Adipocyte (in vitro differentiated cells): ENCODE results near the gene EXOSC7.

ENCODE experiments used
- DNase-seq: peaks from one replicate; pipeline ENCODE4 v3.0.0-alpha.2; 2015; ENCODE audit warnings: low read depth
- H3K27me3 ChIP-seq: replicated peaks from 2 replicates; pipeline ENCODE4 v1.7.0; 2013; ENCODE audit warnings: mild to moderate bottlenecking, low read length, moderate library complexity; ENCODE audit not compliant: control insufficient read depth, insufficient read depth
- H3K36me3 ChIP-seq: 2 replicates; pipeline ENCODE4 v1.7.0; 2013; ENCODE audit warnings: low read length, mild to moderate bottlenecking, moderate library complexity; ENCODE audit not compliant: control insufficient read depth, insufficient read depth, severe bottlenecking
- H3K4me1 ChIP-seq: 2 replicates; pipeline ENCODE4 v1.7.0; 2013; ENCODE audit warnings: mild to moderate bottlenecking, low read length, moderate library complexity; ENCODE audit not compliant: control insufficient read depth, insufficient read depth
- H3K4me3 ChIP-seq: 2 replicates; pipeline ENCODE4 v1.7.0; 2013; ENCODE audit warnings: mild to moderate bottlenecking, low read length, moderate library complexity
- H3K9ac ChIP-seq: 2 replicates; pipeline ENCODE4 v1.7.0; 2013; ENCODE audit warnings: mild to moderate bottlenecking, low read length, moderate library complexity
- H3K9me3 ChIP-seq: 2 replicates; pipeline ENCODE4 v1.7.0; 2013; ENCODE audit warnings: mild to moderate bottlenecking, low read length, moderate library complexity; ENCODE audit not compliant: control insufficient read depth

EXOSC7 gene

DNA sequence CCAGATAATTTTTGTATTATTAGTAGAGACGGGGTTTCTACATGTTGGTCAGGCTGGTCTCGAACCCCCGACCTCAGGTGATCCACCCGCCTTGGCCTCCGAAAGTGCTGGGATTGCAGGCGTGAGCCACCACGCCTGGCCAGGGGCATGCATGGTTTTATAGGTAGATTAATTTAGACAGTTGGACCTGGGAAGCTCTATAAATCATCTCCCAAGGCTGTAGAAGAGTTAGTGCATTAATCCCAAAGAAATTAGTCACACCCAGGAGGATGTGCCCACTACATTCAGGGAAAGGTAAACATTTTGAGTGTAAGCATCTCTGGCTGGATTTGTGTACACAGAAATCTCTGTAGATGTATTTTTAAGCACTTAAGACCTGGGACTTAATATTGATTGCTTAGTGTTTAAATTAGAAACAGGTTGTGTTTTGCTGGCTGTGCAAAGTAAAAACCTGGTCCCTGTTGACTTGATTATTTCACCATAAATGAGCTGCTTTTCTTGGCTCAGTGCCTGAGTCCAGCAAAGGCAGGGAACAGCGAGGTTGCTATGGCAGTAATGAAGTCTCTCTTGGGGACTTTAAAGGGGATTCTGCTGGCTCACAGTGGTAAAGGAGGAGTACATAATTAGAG is 19.2 kb downstream of the EXOSC7 start:
- H3K4me1 ChIP-seq = peaks cover 51% of the 10 kb centered on the region

DNA sequence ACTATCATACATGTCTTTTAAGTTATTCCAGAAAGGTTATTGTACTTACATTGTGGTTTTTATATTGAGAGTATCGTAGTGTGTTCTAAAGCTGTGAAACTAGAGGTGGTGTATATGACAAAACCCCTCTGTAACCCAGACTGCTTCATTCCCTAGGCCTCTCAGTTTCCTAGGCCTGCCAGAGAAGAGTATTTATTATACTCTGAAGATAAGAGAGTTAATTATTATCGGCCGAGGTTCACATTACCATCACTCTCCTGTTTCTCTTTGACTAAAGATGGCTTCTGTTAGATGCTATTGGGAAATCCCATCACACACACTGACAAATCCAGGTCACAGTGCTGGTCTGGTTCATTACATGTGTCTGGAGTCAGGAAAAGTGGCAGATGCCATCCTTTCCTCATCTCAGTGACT is 20.5 kb downstream of the EXOSC7 start:
- H3K9me3 ChIP-seq = no peaks in the 10 kb centered on the region
- H3K4me1 ChIP-seq = peaks cover 47% of the 10 kb centered on the region
- H3K36me3 ChIP-seq = peaks cover 53% of the 10 kb centered on the region
- H3K27me3 ChIP-seq = no peaks in the 10 kb centered on the region
- DNase-seq = no peak
- peak overlapping the region; percentile 63 for H3K9ac ChIP-seq
- no peak overlapping the region for H3K4me3 ChIP-seq

More for the DNA sequence above, 19.2 kb downstream of the EXOSC7 start:
- Histone ChIP-seq H3K36me3 (peaks cover 55% of the 10 kb centered on the region), H3K9me3 (no peaks in the 10 kb centered on the region), H3K9ac (peak overlapping the region; percentile 63), H3K4me3 (peak overlapping the region; percentile 37), H3K27me3 (no peaks in the 10 kb centered on the region)
- DNase-seq = peak; percentile 93

DNA sequence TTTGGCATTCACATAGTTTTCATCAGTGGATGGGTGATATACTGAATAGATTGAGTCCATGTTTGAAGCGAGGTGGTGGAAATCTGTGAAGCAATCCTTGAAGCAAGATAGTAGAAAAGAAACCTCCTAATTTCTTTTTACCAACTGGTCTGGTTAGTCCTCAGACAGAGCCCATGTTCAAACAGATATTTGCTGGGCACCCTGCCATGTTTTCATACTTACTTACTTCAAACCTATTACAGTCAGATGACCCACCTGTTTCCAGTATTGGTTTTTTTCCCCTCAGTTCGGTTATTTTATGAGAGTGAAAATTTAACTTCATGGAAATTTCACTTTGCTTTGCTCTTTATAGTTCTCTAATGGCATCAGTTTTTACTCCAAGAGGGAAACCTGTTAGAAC is 23.7 kb downstream of the EXOSC7 start:
- DNase-seq = no peak
- Histone ChIP-seq H3K9ac (no peak overlapping the region), H3K36me3 (peaks cover 75% of the 10 kb centered on the region), H3K27me3 (no peaks in the 10 kb centered on the region), H3K4me1 (peaks cover 41% of the 10 kb centered on the region), H3K9me3 (no peaks in the 10 kb centered on the region), H3K4me3 (no peak overlapping the region)

GRCh38 chr3:45000823-45001222 is 24.8 kb downstream of the EXOSC7 start:
- no peak for DNase-seq
- H3K9ac ChIP-seq = no peak overlapping the region
- no peak overlapping the region for H3K4me3 ChIP-seq
- no peaks in the 10 kb centered on the region for H3K27me3 ChIP-seq
- H3K9me3 ChIP-seq = no peaks in the 10 kb centered on the region
- peaks cover 85% of the 10 kb centered on the region for H3K36me3 ChIP-seq
- H3K4me1 ChIP-seq = peaks cover 31% of the 10 kb centered on the region

GRCh38 chr3:45001738-45002137 is 25.7 kb downstream of the EXOSC7 start:
- H3K36me3 ChIP-seq = peaks cover 83% of the 10 kb centered on the region
- no peaks in the 10 kb centered on the region for H3K9me3 ChIP-seq
- no peaks in the 10 kb centered on the region for H3K27me3 ChIP-seq
- no peak overlapping the region for H3K4me3 ChIP-seq
- H3K4me1 ChIP-seq = peaks cover 22% of the 10 kb centered on the region
- DNase-seq = no peak
- H3K9ac ChIP-seq = no peak overlapping the region

DNA sequence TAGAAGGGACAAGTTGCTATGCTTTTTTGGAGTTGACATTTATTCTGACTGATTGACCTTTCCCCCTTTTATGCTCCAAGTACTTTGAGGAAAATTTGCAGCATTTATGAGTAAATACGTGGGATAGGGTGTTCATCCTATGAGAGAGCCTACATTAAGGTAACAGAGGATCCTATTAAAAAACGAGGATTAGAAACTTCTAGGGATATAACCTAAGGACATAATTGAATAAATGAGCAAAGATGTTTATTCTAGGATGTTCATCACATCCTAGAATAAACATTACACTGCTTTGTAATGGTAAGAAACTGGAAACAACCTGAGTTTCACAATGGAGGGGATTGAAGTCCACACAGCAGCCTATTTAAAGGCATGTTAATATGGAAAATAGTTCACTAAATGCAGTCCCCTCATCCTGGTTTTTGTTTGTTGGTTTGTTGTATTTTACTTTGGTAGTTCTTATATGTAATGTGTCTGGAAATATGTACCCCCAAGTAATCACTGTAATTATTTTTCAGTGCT is 26.2 kb downstream of the EXOSC7 start:
- Histone ChIP-seq H3K9ac (no peak overlapping the region), H3K27me3 (no peaks in the 10 kb centered on the region), H3K4me3 (no peak overlapping the region), H3K4me1 (peaks cover 18% of the 10 kb centered on the region), H3K36me3 (peaks cover 83% of the 10 kb centered on the region), H3K9me3 (no peaks in the 10 kb centered on the region)
- no peak for DNase-seq

DNA sequence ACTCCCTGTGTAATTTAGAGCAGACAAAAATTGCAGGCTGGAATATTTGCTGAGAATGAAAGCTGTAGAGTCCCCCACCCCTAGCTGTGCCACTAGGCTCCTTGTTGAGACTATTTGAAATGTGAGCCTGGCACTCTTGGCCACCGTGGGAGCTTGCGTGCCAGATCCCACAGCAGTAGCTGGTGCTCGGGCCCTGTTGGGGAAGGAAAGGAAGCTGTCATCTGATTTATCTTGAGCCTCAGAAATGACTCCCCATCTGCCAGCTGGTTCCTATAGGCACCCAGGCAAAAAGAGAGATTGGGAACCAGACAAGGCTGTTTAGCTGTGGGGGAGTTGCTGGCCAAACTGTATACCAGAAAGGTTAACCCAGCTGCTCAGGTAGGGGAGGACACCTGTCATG is 26.7 kb downstream of the EXOSC7 start:
- H3K4me1 ChIP-seq = peaks cover 21% of the 10 kb centered on the region
- peaks cover 82% of the 10 kb centered on the region for H3K36me3 ChIP-seq
- H3K4me3 ChIP-seq = no peak overlapping the region
- DNase-seq = no peak
- no peak overlapping the region for H3K9ac ChIP-seq
- H3K27me3 ChIP-seq = no peaks in the 10 kb centered on the region
- no peaks in the 10 kb centered on the region for H3K9me3 ChIP-seq

DNA sequence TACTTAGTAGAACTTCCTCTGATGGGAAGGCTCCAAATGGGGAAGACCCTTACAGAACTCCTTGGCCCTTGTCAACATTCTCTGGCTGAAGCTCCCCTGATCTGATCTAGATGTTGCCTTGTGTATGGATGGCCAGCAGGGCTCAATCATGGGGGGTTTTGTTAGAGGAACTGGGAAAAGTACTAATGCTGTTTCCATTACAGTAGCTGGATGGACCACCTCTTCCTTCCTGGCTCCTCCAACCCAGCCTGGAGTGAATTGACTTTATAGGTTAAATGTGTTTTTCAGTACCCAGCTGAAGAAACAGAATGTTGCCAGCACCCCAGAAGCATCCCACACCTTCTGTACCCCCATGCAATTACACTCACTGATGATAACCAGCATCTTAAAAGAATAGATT is 27.4 kb downstream of the EXOSC7 start:
- Histone ChIP-seq H3K36me3 (peaks cover 77% of the 10 kb centered on the region), H3K27me3 (no peaks in the 10 kb centered on the region), H3K4me3 (no peak overlapping the region), H3K4me1 (peaks cover 28% of the 10 kb centered on the region), H3K9ac (peak overlapping the region; percentile 61), H3K9me3 (no peaks in the 10 kb centered on the region)
- DNase-seq = no peak

DNA sequence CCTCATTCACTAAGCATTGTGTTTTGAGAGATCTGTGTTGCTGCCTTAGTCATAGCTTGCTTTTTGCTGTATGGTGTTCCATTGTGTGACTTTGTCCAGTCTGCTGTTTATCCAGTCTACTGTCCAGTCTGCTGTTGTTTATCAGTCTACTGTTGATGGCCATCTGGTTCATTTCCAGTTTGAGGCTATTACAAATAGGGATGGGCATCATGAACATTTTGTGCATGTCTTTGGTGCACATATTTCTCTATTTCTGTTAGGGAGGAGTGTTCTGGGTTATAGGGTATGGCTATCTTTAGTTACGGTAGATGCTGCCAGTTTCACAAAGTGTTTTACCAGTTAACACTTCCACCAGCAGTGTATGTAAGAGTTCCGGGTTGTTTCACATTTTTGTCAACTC is 27.8 kb downstream of the EXOSC7 start:
- Histone ChIP-seq H3K9me3 (no peaks in the 10 kb centered on the region), H3K4me1 (peaks cover 32% of the 10 kb centered on the region), H3K9ac (peak overlapping the region; percentile 61), H3K4me3 (no peak overlapping the region), H3K27me3 (no peaks in the 10 kb centered on the region), H3K36me3 (peaks cover 72% of the 10 kb centered on the region)
- DNase-seq = no peak

DNA sequence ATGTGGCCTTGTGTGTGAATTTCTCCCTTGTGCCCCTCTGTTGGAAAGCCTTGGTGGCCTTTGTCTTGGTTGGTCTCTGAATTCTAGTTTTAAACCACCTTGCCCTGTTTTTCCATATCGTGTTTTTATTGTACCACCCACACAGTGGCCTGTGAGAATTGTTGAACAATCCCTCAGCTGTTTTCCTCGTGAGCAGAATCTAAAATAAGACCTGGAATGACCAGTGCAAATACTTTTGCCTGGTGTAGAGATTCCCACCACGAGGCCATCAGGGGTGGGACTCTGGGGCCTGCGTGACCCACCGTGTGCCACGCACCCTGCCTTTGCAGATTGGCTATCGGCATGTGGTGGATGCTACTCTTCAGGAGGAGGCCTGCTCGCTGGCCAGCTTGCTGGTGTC is 31.0 kb downstream of the EXOSC7 start:
- Histone ChIP-seq H3K4me1 (peaks cover 55% of the 10 kb centered on the region), H3K9ac (no peak overlapping the region), H3K9me3 (no peaks in the 10 kb centered on the region), H3K4me3 (no peak overlapping the region), H3K27me3 (no peaks in the 10 kb centered on the region), H3K36me3 (peaks cover 50% of the 10 kb centered on the region)
- DNase-seq = no peak

DNA sequence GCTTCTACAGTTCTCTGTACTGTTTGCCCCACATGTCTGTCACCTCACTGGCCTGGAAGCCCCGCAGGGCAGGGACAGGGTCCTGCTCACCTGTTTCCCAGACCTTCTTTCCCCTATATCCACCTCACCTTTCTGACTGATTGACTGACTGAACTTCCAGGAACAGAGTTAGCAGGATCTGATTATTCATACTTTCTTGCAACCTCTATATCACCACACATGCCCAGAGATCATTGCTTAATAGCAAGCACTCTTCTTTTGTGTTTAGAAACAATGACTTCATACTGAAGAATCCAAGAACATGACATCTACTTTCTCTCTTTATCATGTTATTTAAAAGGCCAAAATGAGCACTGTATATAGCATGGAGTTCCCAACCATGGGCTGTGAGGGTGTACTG is 32.1 kb downstream of the EXOSC7 start:
- Histone ChIP-seq H3K4me3 (no peak overlapping the region), H3K9ac (peak overlapping the region; percentile 56), H3K27me3 (no peaks in the 10 kb centered on the region), H3K36me3 (peaks cover 40% of the 10 kb centered on the region), H3K4me1 (peaks cover 61% of the 10 kb centered on the region), H3K9me3 (no peaks in the 10 kb centered on the region)
- DNase-seq = peak; percentile 65

- peaks cover 69% of the 10 kb centered on the region for H3K4me1 ChIP-seq
- H3K9me3 ChIP-seq = no peaks in the 10 kb centered on the region
- peak overlapping the region; percentile 90 for H3K9ac ChIP-seq
- H3K27me3 ChIP-seq = no peaks in the 10 kb centered on the region
- no peak for DNase-seq
- no peak overlapping the region for H3K4me3 ChIP-seq
- peaks cover 32% of the 10 kb centered on the region for H3K36me3 ChIP-seq
These were observed 33.8 kb downstream of the EXOSC7 start for GRCh38 chr3:45009868-45010267.
